Measurements from ENCODE around the gene CAPN11.
"Not testable (repeated sequence)": the region's sequence is repeated elsewhere in the genome, so short reads cannot be mapped to it uniquely, and the experiment has no call there.

CAPN11 gene

GRCh38 chr6:44183783-44184182 lies 25.2 kb downstream of the CAPN11 start:
- no peak for DNase-seq

- DNase-seq, result not testable (repeated sequence)
Measured at GRCh38 chr6:44185356-44185755, 26.7 kb downstream of the CAPN11 start.

- DNase-seq, result no peak
Measured at GRCh38 chr6:44185953-44186634, 27.5 kb downstream of the CAPN11 start.

GRCh38 chr6:44186635-44187025 lies 28.0 kb downstream of the CAPN11 start:
- DNase-seq, result no peak

GRCh38 chr6:44188819-44189218 lies 30.2 kb downstream of the CAPN11 start:
- DNase-seq, result no peak

GRCh38 chr6:44189257-44189656 lies 30.6 kb downstream of the CAPN11 start:
- DNase-seq, result no peak

- DNase-seq, result no peak
Measured at GRCh38 chr6:44190715-44191114, 32.1 kb downstream of the CAPN11 start.

GRCh38 chr6:44192428-44193041 lies 33.9 kb downstream of the CAPN11 start:
- DNase-seq, result no peak

GRCh38 chr6:44193307-44193910 lies 34.8 kb downstream of the CAPN11 start:
- DNase-seq, result no peak

- no peak for DNase-seq
Measured at GRCh38 chr6:44194326-44194725, 35.7 kb downstream of the CAPN11 start.

GRCh38 chr6:44196351-44196750 lies 37.7 kb downstream of the CAPN11 start:
- DNase-seq, result not testable (repeated sequence)

GRCh38 chr6:44198684-44199083 lies 40.1 kb downstream of the CAPN11 start:
- DNase-seq, result no peak

- DNase-seq, result no peak
Measured at GRCh38 chr6:44199883-44200282, 41.3 kb downstream of the CAPN11 start.

GRCh38 chr6:44201200-44201599 lies 42.6 kb downstream of the CAPN11 start:
- no peak for DNase-seq

- no peak for DNase-seq
Measured at GRCh38 chr6:44201638-44202303, 43.2 kb downstream of the CAPN11 start.

- DNase-seq, result no peak
Measured at GRCh38 chr6:44202332-44202971, 43.8 kb downstream of the CAPN11 start.

GRCh38 chr6:44202972-44203750 lies 44.5 kb downstream of the CAPN11 start:
- DNase-seq, result no peak

GRCh38 chr6:44203955-44204354 lies 45.3 kb downstream of the CAPN11 start:
- no peak for DNase-seq

GRCh38 chr6:44207966-44208365 lies 49.3 kb downstream of the CAPN11 start:
- DNase-seq, result no peak

GRCh38 chr6:44211284-44211683 lies 52.7 kb downstream of the CAPN11 start:
- no peak for DNase-seq

GRCh38 chr6:44214307-44214706 lies 55.7 kb downstream of the CAPN11 start:
- no peak for DNase-seq

GRCh38 chr6:44216677-44217331 lies 58.2 kb downstream of the CAPN11 start, which contains the start of gene MYMX:
Gene MYMX, plus strand, starts transcription at chr6:44216926. Its CDS starts 546 bp downstream, at chr6:44217472.
- DNase-seq, result no peak

Data from activated CD4-positive, alpha-beta T cell treated with anti-CD3 and anti-CD28 coated beads for 48 hours (primary cell).